ENCODE data around the gene TGIF1.
A peak's percentile ranks its signal among the peaks of the same experiment; 100 is the strongest.

Gene TGIF1

GRCh38 chr18:3450799-3451182 is 819 bp downstream of the TGIF1 start:
- no peaks in the 10 kb centered on the region for H3K9me3 ChIP-seq (ENCODE audit: insufficient read depth, low read depth, low read length)
- peaks cover 35% of the 10 kb centered on the region for H3K4me1 ChIP-seq (ENCODE audit: insufficient read depth, low read length)
- peak overlapping the region; percentile 90 for H3K9ac ChIP-seq (ENCODE audit: low read depth, low read length)
- H3K36me3 ChIP-seq (ENCODE audit: insufficient read depth, low read length) = peaks cover 11% of the 10 kb centered on the region
- peak overlapping the region; percentile 87 for H3K4me3 ChIP-seq (ENCODE audit: low read length)
- H3K27ac ChIP-seq (ENCODE audit: low read depth, low read length) = peak overlapping the region; percentile 93
- under 1% methylated on average over 16 of the region's 30 CpGs for WGBS
- no peaks in the 10 kb centered on the region for H3K27me3 ChIP-seq (ENCODE audit: insufficient read depth, low read length)

- Histone ChIP-seq H3K4me1 (ENCODE audit: insufficient read depth, low read length) (peaks cover 36% of the 10 kb centered on the region), H3K36me3 (ENCODE audit: insufficient read depth, low read length) (peaks cover 17% of the 10 kb centered on the region), H3K4me3 (ENCODE audit: low read length) (peak overlapping the region; percentile 87), H3K9ac (ENCODE audit: low read depth, low read length) (peak overlapping the region; percentile 90), H3K27me3 (ENCODE audit: insufficient read depth, low read length) (no peaks in the 10 kb centered on the region), H3K27ac (ENCODE audit: low read depth, low read length) (peak overlapping the region; percentile 93), H3K9me3 (ENCODE audit: insufficient read depth, low read depth, low read length) (no peaks in the 10 kb centered on the region)
- WGBS = under 1% methylated on average over 50 of the region's 50 CpGs
Measured at GRCh38 chr18:3451183-3451988, 1.4 kb downstream of the TGIF1 start.

- peaks cover 36% of the 10 kb centered on the region for H3K4me1 ChIP-seq (ENCODE audit: insufficient read depth, low read length)
- under 1% methylated on average over 53 of the region's 53 CpGs for WGBS
Measured at GRCh38 chr18:3451989-3452749, 2.2 kb downstream of the TGIF1 start.

GRCh38 chr18:3452750-3453539 is 3.0 kb downstream of the TGIF1 start:
- Histone ChIP-seq H3K27me3 (ENCODE audit: insufficient read depth, low read length) (no peaks in the 10 kb centered on the region), H3K4me3 (ENCODE audit: low read length) (peak overlapping the region; percentile 87), H3K9me3 (ENCODE audit: insufficient read depth, low read depth, low read length) (no peaks in the 10 kb centered on the region), H3K4me1 (ENCODE audit: insufficient read depth, low read length) (peaks cover 40% of the 10 kb centered on the region), H3K9ac (ENCODE audit: low read depth, low read length) (peak overlapping the region; percentile 90), H3K36me3 (ENCODE audit: insufficient read depth, low read length) (peaks cover 33% of the 10 kb centered on the region), H3K27ac (ENCODE audit: low read depth, low read length) (peak overlapping the region; percentile 93)
- 3% methylated on average over 17 of the region's 17 CpGs for WGBS

More at GRCh38 chr18:3451989-3452749, 2.2 kb downstream of the TGIF1 start:
- H3K9ac ChIP-seq (ENCODE audit: low read depth, low read length) = peak overlapping the region; percentile 90
- no peaks in the 10 kb centered on the region for H3K27me3 ChIP-seq (ENCODE audit: insufficient read depth, low read length)
- no peaks in the 10 kb centered on the region for H3K9me3 ChIP-seq (ENCODE audit: insufficient read depth, low read depth, low read length)
- H3K4me3 ChIP-seq (ENCODE audit: low read length) = peak overlapping the region; percentile 87
- H3K27ac ChIP-seq (ENCODE audit: low read depth, low read length) = peak overlapping the region; percentile 93
- peaks cover 25% of the 10 kb centered on the region for H3K36me3 ChIP-seq (ENCODE audit: insufficient read depth, low read length)

- Histone ChIP-seq H3K4me1 (ENCODE audit: insufficient read depth, low read length) (peaks cover 48% of the 10 kb centered on the region), H3K36me3 (ENCODE audit: insufficient read depth, low read length) (peaks cover 41% of the 10 kb centered on the region), H3K27me3 (ENCODE audit: insufficient read depth, low read length) (no peaks in the 10 kb centered on the region), H3K9ac (ENCODE audit: low read depth, low read length) (peak overlapping the region; percentile 90), H3K27ac (ENCODE audit: low read depth, low read length) (peak overlapping the region; percentile 93), H3K9me3 (ENCODE audit: insufficient read depth, low read depth, low read length) (no peaks in the 10 kb centered on the region), H3K4me3 (ENCODE audit: low read length) (peak overlapping the region; percentile 87)
- 4% methylated on average over 18 of the region's 21 CpGs for WGBS
Measured at GRCh38 chr18:3453540-3454364, 3.8 kb downstream of the TGIF1 start.

GRCh38 chr18:3454365-3455089 is 4.6 kb downstream of the TGIF1 start:
- Histone ChIP-seq H3K9me3 (ENCODE audit: insufficient read depth, low read depth, low read length) (no peaks in the 10 kb centered on the region), H3K4me1 (ENCODE audit: insufficient read depth, low read length) (peaks cover 54% of the 10 kb centered on the region), H3K9ac (ENCODE audit: low read depth, low read length) (peak overlapping the region; percentile 90), H3K27me3 (ENCODE audit: insufficient read depth, low read length) (no peaks in the 10 kb centered on the region), H3K27ac (ENCODE audit: low read depth, low read length) (peak overlapping the region; percentile 93), H3K36me3 (ENCODE audit: insufficient read depth, low read length) (peaks cover 48% of the 10 kb centered on the region), H3K4me3 (ENCODE audit: low read length) (peak overlapping the region; percentile 87)
- WGBS = 0% methylated on average over 2 of the region's 4 CpGs

- Histone ChIP-seq H3K27ac (ENCODE audit: low read depth, low read length) (peak overlapping the region; percentile 93), H3K4me3 (ENCODE audit: low read length) (peak overlapping the region; percentile 87), H3K36me3 (ENCODE audit: insufficient read depth, low read length) (peaks cover 53% of the 10 kb centered on the region), H3K9me3 (ENCODE audit: insufficient read depth, low read depth, low read length) (no peaks in the 10 kb centered on the region), H3K27me3 (ENCODE audit: insufficient read depth, low read length) (no peaks in the 10 kb centered on the region), H3K9ac (ENCODE audit: low read depth, low read length) (peak overlapping the region; percentile 90), H3K4me1 (ENCODE audit: insufficient read depth, low read length) (peaks cover 56% of the 10 kb centered on the region)
- WGBS = 0% methylated on average over 3 of the region's 3 CpGs
Measured at GRCh38 chr18:3455090-3455635, 5.2 kb downstream of the TGIF1 start.

- no peaks in the 10 kb centered on the region for H3K9me3 ChIP-seq (ENCODE audit: insufficient read depth, low read depth, low read length)
- H3K27ac ChIP-seq (ENCODE audit: low read depth, low read length) = peak overlapping the region; percentile 93
- H3K4me3 ChIP-seq (ENCODE audit: low read length) = peak overlapping the region; percentile 87
- H3K27me3 ChIP-seq (ENCODE audit: insufficient read depth, low read length) = no peaks in the 10 kb centered on the region
- peaks cover 62% of the 10 kb centered on the region for H3K36me3 ChIP-seq (ENCODE audit: insufficient read depth, low read length)
- peak overlapping the region; percentile 90 for H3K9ac ChIP-seq (ENCODE audit: low read depth, low read length)
- H3K4me1 ChIP-seq (ENCODE audit: insufficient read depth, low read length) = peaks cover 56% of the 10 kb centered on the region
- 68% methylated on average over 10 of the region's 10 CpGs for WGBS
Measured at GRCh38 chr18:3455907-3456685, 6.1 kb downstream of the TGIF1 start.

GRCh38 chr18:3456686-3457069 is 6.7 kb downstream of the TGIF1 start:
- Histone ChIP-seq H3K4me1 (ENCODE audit: insufficient read depth, low read length) (peaks cover 56% of the 10 kb centered on the region), H3K36me3 (ENCODE audit: insufficient read depth, low read length) (peaks cover 67% of the 10 kb centered on the region), H3K27ac (ENCODE audit: low read depth, low read length) (peak overlapping the region; percentile 93)

More at GRCh38 chr18:3456686-3457069, 6.7 kb downstream of the TGIF1 start:
- 58% methylated on average over 1 of the region's 1 CpG for WGBS
- Histone ChIP-seq H3K4me3 (ENCODE audit: low read length) (no peak overlapping the region), H3K27me3 (ENCODE audit: insufficient read depth, low read length) (no peaks in the 10 kb centered on the region), H3K9ac (ENCODE audit: low read depth, low read length) (no peak overlapping the region), H3K9me3 (ENCODE audit: insufficient read depth, low read depth, low read length) (no peaks in the 10 kb centered on the region)
